Right cardiac atrium (tissue), 5 donors: ENCODE measurements around the gene WNT10A. TPM values are rescaled to one million over a fixed set of nuclear protein-coding genes. Genes with fewer than 3 reads are reported as not detected.
"Not testable (repeated sequence)": the region's sequence is repeated elsewhere in the genome, so short reads cannot be mapped to it uniquely, and the experiment has no call there.

Experiments used
- ATAC-seq, 2 donors: fragments of 200-7000 bp; cut with Tn5 transposase; one replicate each; pipeline versions ENCODE4 v1.8.0 to v1.9.1; 2020; ENCODE audit warnings: moderate library complexity in 2 of 2, mild to moderate bottlenecking in 1 of 2
- DNase-seq, 3 donors: peaks; one replicate each; pipeline ENCODE4 v3.0.0-alpha.2; 2020
- H3K27ac ChIP-seq: one replicate; pipeline ENCODE4 v1.5.1; 2013; ENCODE audit warnings: mild to moderate bottlenecking, low read length, control low read depth, moderate library complexity
- H3K27me3 ChIP-seq: one replicate; pipeline ENCODE4 v1.6.1; 2013; ENCODE audit not compliant: control insufficient read depth, insufficient read depth
- H3K4me1 ChIP-seq: one replicate; pipeline ENCODE4 v1.6.1; 2013; ENCODE audit warnings: low read length; ENCODE audit not compliant: control insufficient read depth, insufficient read depth
- H3K4me3 ChIP-seq: one replicate; pipeline ENCODE4 v1.5.1; 2013; ENCODE audit warnings: low read length, control low read depth
- H3K9me3 ChIP-seq: one replicate; pipeline ENCODE4 v1.6.1; 2013; ENCODE audit warnings: low read length; ENCODE audit not compliant: control insufficient read depth
- WGBS: extraction: QIAGEN DNeasy Blood & Tissue Kit; methylation state at CpG from one replicate; pipeline ENCODE4 v1.1.7; 2013; 5-methylcytosine and 5-hydroxymethylcytosine counted together
- intact Hi-C, 4 donors: fragments of 100-400 bp; cut with DNase I; formaldehyde crosslinking; loops; one replicate each; pipeline versions ENCODE4 v1.11.0 to v1.14.0; 2022 to 2023
- polyA plus RNA-seq: library from polyadenylated mRNA; stranded (reverse); fragments of 200-250 nt; gene quantifications from one replicate; pipeline ENCODE4 v1.2.3, GENCODE V29; 2013
- total RNA-seq, 4 donors: library from RNA; stranded (reverse); fragmentation: NEBNext Ultra II Directional; extraction: Animal tissue kit (Norgen Biotek cat#: 25700); gene quantifications; one replicate each; pipeline ENCODE4 v1.2.1, GENCODE V29; 2021
- donor health status: healthy with polysubstance abuse.
- donor health status: DM: no; HTN: yes; CAD: no.
- donor health status: DM: no; HTN: no; CAD: no.
- donor health status: DM: no; HTN: yes; CAD: no; lungs with severe emphysema.
- donor health status: DM: yes; HTN: yes; CAD: no.

Gene WNT10A
- total and polyA plus RNA-seq, 5 donors: not detected

DNA sequence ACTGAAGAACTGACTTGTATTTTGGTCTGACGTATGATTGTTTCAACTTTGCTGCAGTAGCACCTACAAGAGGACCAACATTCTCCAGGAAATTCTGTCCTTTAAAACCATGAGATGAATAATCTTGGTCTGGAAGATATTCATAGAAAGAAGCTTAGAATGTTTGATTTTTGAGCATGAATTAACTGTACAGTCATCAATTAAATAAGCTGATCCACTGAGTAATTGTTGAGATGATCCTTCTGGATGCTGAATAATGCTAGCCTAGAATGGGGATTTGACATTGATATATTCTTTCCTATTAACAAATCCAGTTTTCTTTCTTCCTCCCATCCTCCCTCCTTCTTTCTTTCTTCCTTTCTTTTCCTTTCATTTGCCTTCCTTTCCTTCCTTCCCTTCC lies 39.9 kb downstream of the WNT10A start:
- Histone ChIP-seq H3K27ac (no peak overlapping the region), H3K4me3 (no peak overlapping the region), H3K4me1 (no peaks in the 10 kb centered on the region), H3K27me3 (no peaks in the 10 kb centered on the region), H3K9me3 (no peaks in the 10 kb centered on the region)
- no peak for DNase-seq
- intact Hi-C loops: no loop called here
- ATAC-seq: no peak
- WGBS: 93% methylated on average over 1 of the region's 1 CpG

DNA sequence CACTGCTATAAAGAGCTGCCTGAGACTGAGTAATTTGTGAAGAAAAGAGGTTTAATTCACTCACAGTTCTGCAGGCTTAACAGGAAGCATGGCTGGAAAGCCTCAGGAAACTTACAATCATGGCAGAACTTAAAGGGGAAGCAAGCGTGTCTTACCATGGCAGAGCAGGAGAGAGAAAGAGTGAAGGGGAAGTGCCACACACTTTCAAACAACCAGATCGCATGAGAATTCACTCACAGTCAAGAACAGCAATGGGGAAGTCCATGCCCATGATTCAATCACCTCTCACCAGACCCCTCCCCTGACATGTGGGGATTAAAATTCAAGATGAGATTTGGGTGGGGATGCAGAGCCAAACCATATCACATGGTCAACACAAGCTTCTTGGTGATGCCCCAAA lies 44.1 kb downstream of the WNT10A start:
- intact Hi-C loops: no loop called here
- H3K4me1 ChIP-seq: no peaks in the 10 kb centered on the region
- H3K27me3 ChIP-seq: no peaks in the 10 kb centered on the region
- H3K27ac ChIP-seq: no peak overlapping the region
- no peak overlapping the region for H3K4me3 ChIP-seq
- ATAC-seq: no peak
- H3K9me3 ChIP-seq: no peaks in the 10 kb centered on the region
- no peak for DNase-seq
- 83% methylated on average over 2 of the region's 2 CpGs for WGBS

DNA sequence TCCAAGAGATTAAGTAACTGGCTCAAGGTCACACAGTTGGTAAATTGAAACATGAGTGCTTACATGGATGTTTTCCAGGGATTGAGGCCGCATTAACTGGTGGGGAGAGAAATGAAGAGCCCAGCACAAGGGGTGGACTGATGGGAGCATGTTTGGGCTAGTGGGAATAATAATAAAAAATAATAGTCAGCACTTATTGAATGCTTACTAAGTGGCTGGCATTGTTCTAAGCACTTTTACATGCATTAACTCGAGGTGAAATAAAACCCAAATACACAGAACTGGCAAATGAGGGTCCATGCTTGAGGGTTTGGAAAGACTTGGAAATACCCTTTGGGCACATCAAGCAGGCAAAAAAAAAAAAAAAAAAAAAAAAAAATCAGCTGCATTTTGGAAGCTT lies 44.8 kb downstream of the WNT10A start:
- H3K9me3 ChIP-seq: no peaks in the 10 kb centered on the region
- WGBS: 75% methylated on average over 2 of the region's 2 CpGs
- H3K27me3 ChIP-seq: no peaks in the 10 kb centered on the region
- H3K4me1 ChIP-seq: no peaks in the 10 kb centered on the region
- no peak overlapping the region for H3K4me3 ChIP-seq
- DNase-seq (no peak), ATAC-seq (no peak)
- intact Hi-C loops: no loop called here
- no peak overlapping the region for H3K27ac ChIP-seq

GRCh38 chr2:218927422-218927821 lies 46.8 kb downstream of the WNT10A start:
- H3K4me1 ChIP-seq: no peaks in the 10 kb centered on the region
- no peak for ATAC-seq
- intact Hi-C loops: no loop called here
- H3K27me3 ChIP-seq: no peaks in the 10 kb centered on the region
- no peaks in the 10 kb centered on the region for H3K9me3 ChIP-seq
- H3K27ac ChIP-seq: no peak overlapping the region
- DNase-seq: no peak
- no peak overlapping the region for H3K4me3 ChIP-seq
- 80% methylated on average over 2 of the region's 2 CpGs for WGBS

DNA sequence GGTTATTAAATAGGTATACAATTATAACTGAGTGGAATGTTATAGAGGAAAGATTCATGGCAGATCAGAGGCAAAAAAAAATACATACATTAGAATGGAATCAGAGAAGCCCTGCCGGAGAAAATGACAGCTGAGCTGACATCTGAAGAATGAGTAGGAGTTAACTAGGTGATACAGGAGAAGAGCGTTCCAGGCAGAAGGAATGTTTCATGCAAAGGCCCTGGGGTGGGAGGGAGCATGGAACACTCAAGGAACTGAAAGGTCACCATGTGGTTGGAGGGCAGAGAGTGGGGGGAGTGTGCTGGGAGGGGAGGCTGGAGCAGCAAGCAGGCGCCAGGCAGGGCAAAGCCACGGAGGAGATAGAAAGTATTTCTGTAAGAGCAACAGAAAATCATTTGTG lies 47.2 kb downstream of the WNT10A start:
- no peaks in the 10 kb centered on the region for H3K27me3 ChIP-seq
- H3K27ac ChIP-seq: no peak overlapping the region
- no peak overlapping the region for H3K4me3 ChIP-seq
- H3K4me1 ChIP-seq: no peaks in the 10 kb centered on the region
- no peak for DNase-seq
- WGBS: 52% methylated on average over 4 of the region's 4 CpGs
- intact Hi-C loops: no loop called here
- ATAC-seq: no peak
- no peaks in the 10 kb centered on the region for H3K9me3 ChIP-seq

- intact Hi-C loops, H3K27ac ChIP-seq, H3K4me1 ChIP-seq, H3K4me3 ChIP-seq, H3K9me3 ChIP-seq, ATAC-seq, H3K27me3 ChIP-seq, DNase-seq: not testable (repeated sequence)
- 93% methylated on average over 8 of the region's 10 CpGs for WGBS
These were observed 49.8 kb downstream of the WNT10A start for GRCh38 chr2:218930488-218930887.

- WGBS: 94% methylated on average over 25 of the region's 25 CpGs
- ATAC-seq, H3K4me1 ChIP-seq, DNase-seq, H3K4me3 ChIP-seq, H3K27ac ChIP-seq, H3K9me3 ChIP-seq, intact Hi-C loops, H3K27me3 ChIP-seq: not testable (repeated sequence)
These were observed 51.1 kb downstream of the WNT10A start for GRCh38 chr2:218931751-218932150.

Other genes starting within 250 kb of the WNT10A start
- 10 to 100 TPM; 14.4 to 17.1 (median 15.3) TPM for gene ZNF142, start 221.2 kb upstream of the WNT10A start, total RNA-seq
- gene ZNF142, start 221.2 kb upstream of the WNT10A start, polyA plus RNA-seq: 7.9 TPM
- 10 to 100 TPM; 29.2 to 46.1 (median 32.7) TPM for gene BCS1L, start 221.2 kb upstream of the WNT10A start, total RNA-seq
- gene BCS1L, start 221.2 kb upstream of the WNT10A start, polyA plus RNA-seq: 32.8 TPM
- gene RNF25, start 208.8 kb upstream of the WNT10A start, total RNA-seq: 10 to 100 TPM; 16.6 to 20.8 (median 17.7) TPM
- 14.7 TPM for gene RNF25, start 208.8 kb upstream of the WNT10A start, polyA plus RNA-seq
- gene STK36, start 208.8 kb upstream of the WNT10A start, total RNA-seq: 10 to 100 TPM in 2 of 4 donors, 1 to 10 TPM in 2; 8.3 to 11.2 (median 10.0) TPM
- 8.8 TPM for gene STK36, start 208.8 kb upstream of the WNT10A start, polyA plus RNA-seq
- 10 to 100 TPM in 1 of 4 donors, 1 to 10 TPM in 3; 5.7 to 15.8 (median 8.3) TPM for gene TTLL4, start 170.0 kb upstream of the WNT10A start, total RNA-seq
- gene TTLL4, start 170.0 kb upstream of the WNT10A start, polyA plus RNA-seq: 5.4 TPM
- gene CYP27A1, start 98.7 kb upstream of the WNT10A start, total RNA-seq: 10 to 100 TPM; 15.0 to 20.2 (median 16.3) TPM
- gene CYP27A1, start 98.7 kb upstream of the WNT10A start, polyA plus RNA-seq: 14.0 TPM
- gene PRKAG3, start 49.0 kb upstream of the WNT10A start, total RNA-seq: under 1 TPM in 2 of 4 donors, not detected in 2; 0.14 to 0.15 TPM
- 0.07 TPM for gene PRKAG3, start 49.0 kb upstream of the WNT10A start, polyA plus RNA-seq
- gene WNT6, start 21.0 kb upstream of the WNT10A start, total RNA-seq: 1 to 10 TPM in 3 of 4 donors, under 1 TPM in 1; 0.86 to 2.1 (median 1.2) TPM
- 1.7 TPM for gene WNT6, start 21.0 kb upstream of the WNT10A start, polyA plus RNA-seq
- gene CDK5R2, start 78.8 kb downstream of the WNT10A start, total RNA-seq: not detected
- 0.09 TPM for gene CDK5R2, start 78.8 kb downstream of the WNT10A start, polyA plus RNA-seq
- gene FEV, start 104.3 kb downstream of the WNT10A start, total RNA-seq: not detected
- gene FEV, start 104.3 kb downstream of the WNT10A start, polyA plus RNA-seq: not detected
- not detected for gene CRYBA2, start 112.6 kb downstream of the WNT10A start, total RNA-seq
- gene CRYBA2, start 112.6 kb downstream of the WNT10A start, polyA plus RNA-seq: not detected
- not detected for gene CFAP65, start 160.7 kb downstream of the WNT10A start, total RNA-seq
- gene CFAP65, start 160.7 kb downstream of the WNT10A start, polyA plus RNA-seq: not detected
- gene IHH, start 180.1 kb downstream of the WNT10A start, total RNA-seq: not detected
- 0.05 TPM for gene IHH, start 180.1 kb downstream of the WNT10A start, polyA plus RNA-seq